Measurements from ENCODE around the gene GPR84.

Gene GPR84

DNA sequence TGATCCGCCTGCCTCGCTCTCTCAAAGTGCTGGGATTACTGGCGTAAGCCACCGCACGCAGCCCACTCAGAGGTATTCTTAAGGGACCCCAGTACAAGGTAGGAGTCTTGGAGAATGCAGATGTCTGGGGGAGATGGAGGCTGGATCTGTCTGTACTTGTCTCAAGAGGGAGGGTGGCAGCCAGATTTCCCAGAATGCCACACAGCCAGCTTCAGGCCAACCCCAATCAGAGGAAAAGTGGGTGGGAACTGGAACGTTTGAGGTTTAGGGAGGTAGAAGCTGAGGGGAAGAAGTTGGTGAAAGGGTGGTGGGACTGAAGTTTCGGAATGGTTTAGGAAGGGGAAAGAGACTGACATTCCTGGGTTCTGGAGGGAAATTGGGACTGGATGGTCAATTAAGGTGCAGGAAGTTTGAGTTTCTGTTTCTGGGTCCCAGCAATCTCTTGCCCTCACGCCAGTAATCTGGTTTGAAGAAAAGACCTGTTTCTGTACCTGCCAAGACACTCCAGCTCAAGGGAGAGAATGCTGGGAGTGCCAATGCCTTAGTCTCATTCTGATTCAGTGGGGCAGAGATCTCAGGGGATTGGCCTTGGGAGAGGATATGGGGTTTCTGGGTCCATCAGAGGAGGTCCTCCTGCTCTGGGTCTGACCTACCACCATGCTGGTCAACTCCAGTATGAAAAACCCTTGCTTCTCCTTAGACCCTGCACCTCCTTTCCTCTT, 28.4 kb upstream of the GPR84 start:
- no peak for DNase-seq (ENCODE audit: low read depth)
- TF ChIP-seq, protein P1, sequence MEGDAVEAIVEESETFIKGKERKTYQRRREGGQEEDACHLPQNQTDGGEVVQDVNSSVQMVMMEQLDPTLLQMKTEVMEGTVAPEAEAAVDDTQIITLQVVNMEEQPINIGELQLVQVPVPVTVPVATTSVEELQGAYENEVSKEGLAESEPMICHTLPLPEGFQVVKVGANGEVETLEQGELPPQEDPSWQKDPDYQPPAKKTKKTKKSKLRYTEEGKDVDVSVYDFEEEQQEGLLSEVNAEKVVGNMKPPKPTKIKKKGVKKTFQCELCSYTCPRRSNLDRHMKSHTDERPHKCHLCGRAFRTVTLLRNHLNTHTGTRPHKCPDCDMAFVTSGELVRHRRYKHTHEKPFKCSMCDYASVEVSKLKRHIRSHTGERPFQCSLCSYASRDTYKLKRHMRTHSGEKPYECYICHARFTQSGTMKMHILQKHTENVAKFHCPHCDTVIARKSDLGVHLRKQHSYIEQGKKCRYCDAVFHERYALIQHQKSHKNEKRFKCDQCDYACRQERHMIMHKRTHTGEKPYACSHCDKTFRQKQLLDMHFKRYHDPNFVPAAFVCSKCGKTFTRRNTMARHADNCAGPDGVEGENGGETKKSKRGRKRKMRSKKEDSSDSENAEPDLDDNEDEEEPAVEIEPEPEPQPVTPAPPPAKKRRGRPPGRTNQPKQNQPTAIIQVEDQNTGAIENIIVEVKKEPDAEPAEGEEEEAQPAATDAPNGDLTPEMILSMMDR (IDR thresholded peaks at IDR 0.05; ENCODE audit: low read length, missing control alignments): no peak
- H3K4me3 ChIP-seq (replicated peaks; ENCODE audit: low read depth, low read length): no peak overlapping the region

DNA sequence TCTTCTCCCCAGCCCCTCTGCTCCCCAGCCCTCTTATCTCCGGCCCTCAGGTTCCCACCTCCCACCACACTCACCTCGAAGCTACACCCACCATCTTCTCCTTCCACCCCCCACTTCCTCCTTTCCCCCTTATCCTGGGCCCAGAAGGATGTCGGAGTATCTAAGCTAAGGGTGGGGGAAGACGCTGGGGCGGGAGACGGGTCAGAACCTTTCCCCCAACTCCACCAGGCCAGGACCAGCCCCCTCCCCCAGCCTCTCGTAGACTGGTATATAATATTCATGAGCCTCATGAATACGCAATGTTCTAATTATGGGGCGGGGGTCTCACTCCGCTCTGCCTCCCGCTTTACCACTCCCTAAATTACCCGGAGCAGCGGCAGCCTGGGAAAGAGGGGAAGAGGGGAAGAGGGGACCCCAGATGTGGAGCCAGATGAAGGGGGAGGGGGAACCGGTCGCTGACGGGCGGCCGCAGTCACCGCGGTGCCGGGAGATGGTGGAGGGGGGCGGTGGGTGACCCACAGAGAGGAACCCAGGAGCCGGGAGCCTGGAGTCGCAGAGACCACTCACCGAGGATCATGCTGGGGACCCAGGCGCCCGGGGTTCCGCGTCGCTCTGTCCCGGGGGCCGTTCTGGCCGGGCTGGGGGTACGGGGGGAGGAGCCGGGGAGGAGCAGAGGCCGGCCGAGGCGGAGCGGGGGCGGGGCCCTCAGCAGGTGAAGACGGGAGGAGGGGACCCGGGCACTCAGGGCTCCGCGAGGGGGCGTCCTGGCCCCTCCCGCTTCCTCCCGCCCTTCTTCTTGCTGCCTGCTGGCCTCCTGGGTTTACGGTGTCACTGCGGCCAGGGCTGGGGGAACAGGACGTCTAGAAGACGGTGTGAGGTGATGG, 26.6 kb upstream of the GPR84 start:
- TF ChIP-seq, protein P1 (IDR thresholded peaks at IDR 0.05; ENCODE audit: low read length, missing control alignments): no peak
- H3K4me3 ChIP-seq (replicated peaks; ENCODE audit: low read depth, low read length): no peak overlapping the region
- no peak for DNase-seq (ENCODE audit: low read depth)

DNA sequence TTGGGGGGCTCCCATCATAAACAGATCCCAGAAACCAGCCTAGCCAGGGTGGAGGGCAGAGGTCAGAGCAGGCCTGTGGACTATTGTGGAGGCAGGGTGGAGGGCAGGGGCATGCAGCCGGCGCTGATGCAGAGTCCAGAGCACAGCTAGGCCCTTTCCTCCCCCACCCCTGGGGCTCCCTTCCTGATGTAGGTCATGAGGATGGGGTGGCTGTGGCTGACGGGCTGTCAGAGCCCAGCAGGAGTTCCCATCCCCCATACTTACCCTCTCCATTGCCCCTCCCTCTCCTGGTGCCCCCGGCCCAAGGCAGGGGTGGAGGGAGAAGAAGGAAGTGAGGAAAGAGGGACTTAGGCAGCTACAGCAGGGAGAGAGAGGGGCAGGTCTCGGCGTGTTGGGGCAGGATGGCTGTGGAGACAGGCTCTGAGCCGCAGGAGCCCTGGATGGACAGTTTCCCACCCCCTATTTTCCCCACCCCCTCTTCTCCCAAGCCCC, 25.9 kb upstream of the GPR84 start:
- no peak overlapping the region for H3K4me3 ChIP-seq (replicated peaks; ENCODE audit: low read depth, low read length)
- TF ChIP-seq, protein P1 (IDR thresholded peaks at IDR 0.05; ENCODE audit: low read length, missing control alignments): no peak
- DNase-seq (ENCODE audit: low read depth): no peak

DNA sequence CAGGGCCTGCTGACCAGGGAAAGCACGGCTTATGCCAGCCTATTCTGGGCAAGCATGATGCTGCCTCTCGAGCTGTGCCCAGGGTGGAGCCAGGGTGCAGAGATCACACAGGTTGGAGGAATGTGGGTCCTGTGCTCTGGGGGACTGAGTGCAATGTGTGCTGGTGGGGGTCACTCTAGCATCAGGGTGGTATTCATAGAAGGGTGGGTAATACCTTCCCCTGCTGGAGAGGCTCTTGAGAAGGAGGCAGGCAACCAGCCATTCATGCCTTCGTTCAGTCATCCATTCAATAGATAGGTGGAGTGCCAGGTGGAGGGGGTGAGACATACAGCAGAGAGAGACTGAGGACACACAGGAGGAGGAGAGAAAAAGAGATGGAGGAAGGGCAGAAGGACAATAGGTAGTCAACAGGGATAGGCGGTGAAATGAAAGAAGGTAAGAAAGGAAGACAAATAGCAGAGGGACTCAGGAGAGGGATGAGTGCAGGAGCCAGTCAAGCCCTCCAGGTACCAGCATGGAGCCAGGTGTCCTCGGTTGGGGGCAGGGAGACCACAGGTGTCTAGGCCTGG, 25.4 kb upstream of the GPR84 start:
- no peak overlapping the region for H3K4me3 ChIP-seq (replicated peaks; ENCODE audit: low read depth, low read length)
- TF ChIP-seq, protein P1 (IDR thresholded peaks at IDR 0.05; ENCODE audit: low read length, missing control alignments): no peak
- no peak for DNase-seq (ENCODE audit: low read depth)

DNA sequence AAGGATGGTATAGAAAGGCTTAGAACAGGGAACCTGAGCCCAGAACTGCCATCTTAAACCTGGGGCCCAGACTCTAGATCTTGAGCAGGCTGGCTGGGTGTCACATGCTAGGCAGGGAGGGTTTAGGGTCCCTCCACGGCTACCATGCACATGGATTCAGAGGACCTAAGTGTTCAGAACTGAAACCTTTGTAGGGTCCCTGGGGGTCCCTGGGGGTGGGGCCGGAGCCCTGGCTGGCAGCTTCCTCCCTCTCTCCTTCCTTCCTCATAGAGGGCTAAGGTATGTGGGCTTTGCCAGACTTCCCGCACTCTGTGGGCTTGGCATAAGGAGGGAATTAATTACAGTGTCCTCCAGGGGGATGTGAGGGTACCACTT, 24.8 kb upstream of the GPR84 start:
- H3K4me3 ChIP-seq (replicated peaks; ENCODE audit: low read depth, low read length): no peak overlapping the region
- DNase-seq (ENCODE audit: low read depth): no peak
- TF ChIP-seq, protein P1 (IDR thresholded peaks at IDR 0.05; ENCODE audit: low read length, missing control alignments): no peak

DNA sequence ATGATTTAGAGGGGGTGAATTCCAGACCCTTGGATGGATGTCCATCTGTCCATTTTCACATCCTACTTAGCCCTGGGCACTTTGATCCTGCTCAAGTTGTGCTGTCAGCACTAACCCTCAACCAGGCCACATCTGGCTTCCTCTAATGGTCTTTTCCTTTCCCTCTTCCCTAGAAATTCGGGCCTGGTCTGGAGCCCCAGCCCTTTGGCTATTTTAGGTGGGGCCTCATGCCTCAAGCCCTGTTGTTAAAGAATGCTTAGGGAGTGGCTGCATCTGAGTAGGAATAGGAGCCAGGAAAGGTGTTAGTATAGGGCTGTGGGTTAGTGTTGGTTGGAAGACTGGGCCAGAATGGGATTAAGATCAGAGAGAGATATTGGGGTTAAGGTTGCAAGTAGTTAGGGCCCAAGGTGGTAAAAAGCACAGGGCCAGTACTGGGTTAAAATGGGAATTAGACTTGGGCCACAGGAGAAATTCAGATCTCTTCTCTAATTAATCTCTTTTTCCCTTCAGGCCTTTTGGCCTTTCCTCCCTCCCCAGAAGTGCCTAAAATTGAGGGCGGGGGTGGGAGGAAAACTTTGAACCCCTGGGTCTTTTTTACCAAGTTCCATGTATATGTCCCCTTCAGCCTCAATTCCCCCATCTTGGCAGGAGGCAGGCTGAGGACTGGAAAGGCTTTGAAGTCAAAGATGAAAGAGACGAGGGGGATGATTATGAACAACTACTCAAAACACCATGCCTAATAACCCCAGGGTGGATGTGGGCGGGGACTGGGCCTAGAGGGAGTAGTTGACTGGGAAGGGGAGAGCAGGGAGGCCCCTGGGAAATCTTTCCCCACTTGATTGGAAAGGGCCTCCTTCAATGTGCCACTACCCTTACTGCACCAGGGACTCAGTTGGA, 24.2 kb upstream of the GPR84 start:
- DNase-seq (ENCODE audit: low read depth): no peak
- no peak overlapping the region for H3K4me3 ChIP-seq (replicated peaks; ENCODE audit: low read depth, low read length)
- TF ChIP-seq, protein P1 (IDR thresholded peaks at IDR 0.05; ENCODE audit: low read length, missing control alignments): no peak

All from fibroblast of pulmonary artery (primary cell).